ENCODE results near the gene HCRTR1.

HCRTR1 gene

DNA sequence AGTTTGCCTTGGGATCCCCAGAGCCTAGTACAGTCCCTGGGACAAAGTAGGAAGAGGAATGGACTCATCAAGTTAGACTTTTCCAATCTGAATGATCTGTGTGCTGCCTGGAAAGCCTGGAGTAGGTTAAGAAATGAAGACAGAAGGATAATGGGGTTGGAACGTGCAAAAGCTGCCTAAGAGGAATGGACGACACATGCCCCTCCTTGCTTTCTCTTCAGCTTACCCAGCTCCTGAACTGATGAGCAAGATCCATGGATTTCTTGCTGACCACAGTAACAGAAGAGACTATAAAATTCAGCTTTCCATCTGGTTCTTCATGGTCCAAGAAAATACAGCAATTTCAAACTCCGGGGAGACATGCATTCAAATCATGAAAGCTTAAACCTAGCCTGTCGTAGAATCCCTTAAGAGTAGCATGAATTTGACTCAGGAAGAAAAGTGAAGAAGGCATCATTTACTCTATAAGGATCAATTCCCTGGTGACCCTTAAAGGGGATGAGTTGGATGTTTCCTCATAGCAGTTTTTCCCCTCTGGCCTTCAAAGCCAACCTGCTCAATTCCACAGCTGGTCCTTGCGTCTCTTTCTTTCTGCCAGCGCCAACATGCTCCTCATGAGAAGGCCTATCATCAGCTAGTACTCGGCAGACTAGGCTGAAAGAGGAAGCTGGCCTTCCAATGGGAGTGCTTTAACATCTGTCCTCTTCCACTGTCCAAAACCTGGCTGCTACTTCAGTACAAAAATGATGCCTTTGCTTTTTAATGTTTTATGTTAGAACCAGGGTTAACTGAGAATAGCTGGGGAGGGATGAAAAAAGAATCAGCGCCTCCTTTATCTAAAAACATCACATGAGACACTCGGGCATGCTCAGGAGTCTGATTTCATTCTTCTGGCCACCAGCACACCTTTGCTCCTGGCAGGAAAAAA is 32.9 kb downstream of the HCRTR1 start:
- no peak for DNase-seq

DNA sequence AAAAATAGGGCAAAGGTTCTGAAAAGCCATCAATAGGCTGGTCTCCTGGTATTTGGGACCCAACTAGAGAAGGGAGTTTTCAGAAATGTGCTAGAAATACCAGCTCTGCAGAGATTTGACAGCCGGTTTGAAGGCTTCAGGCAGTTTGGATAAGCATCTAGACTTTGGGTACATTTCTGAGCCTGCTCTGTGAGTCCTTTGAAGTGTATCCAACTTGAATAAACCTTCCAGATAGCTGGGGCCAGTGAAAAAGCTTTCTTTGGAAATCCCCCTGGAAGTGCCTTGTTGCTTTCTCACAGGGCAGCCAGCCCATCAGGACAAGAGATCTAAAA is 33.6 kb downstream of the HCRTR1 start:
- DNase-seq = no peak

DNA sequence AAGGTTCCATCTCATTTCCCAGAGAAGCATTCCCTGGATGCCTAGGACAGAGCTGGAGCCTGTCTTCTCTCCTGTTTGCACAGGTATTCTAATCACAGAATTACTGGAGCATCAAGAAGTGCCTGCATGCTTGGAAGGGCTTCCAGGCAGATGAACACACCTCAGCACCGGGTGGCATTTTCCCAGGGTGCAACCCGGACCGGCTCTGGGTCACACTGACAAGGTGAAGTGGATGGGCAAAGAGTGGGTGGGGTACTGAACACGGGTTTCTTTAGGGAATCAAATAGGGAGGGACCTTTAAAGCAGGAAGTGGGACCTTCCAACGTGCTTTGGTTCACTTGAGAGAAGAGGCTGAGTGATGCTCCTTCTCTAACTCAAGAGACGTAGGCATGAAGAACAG is 34.3 kb downstream of the HCRTR1 start:
- DNase-seq = no peak

DNA sequence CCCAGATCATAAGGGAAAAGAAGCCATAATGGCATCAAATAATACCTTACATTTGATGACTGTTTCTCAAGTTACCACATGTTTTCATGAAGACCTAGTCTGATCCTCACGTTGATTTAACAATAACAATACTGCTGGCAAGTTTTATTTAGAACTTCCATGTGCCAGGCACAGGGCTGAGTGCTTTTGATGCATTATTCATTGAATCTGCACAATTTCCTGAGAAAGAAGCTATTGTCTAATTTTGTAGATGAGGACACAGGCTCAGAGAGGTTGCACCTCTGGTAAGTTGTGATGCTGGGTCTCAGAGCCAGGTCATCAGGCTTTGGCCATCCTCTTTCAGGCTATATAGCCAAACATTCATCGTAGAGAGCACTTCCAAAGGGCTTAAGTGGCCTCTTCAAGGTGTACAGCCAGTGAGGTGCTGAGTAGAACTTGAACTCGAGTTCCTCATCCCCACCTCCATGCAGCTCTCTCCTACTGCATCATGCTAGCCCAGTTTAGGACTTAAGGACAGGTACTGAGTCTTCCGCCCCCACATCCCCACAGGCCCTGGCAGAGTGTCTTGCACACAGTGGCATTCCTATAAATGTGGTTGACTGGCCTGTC is 35.5 kb downstream of the HCRTR1 start:
- no peak for DNase-seq

DNA sequence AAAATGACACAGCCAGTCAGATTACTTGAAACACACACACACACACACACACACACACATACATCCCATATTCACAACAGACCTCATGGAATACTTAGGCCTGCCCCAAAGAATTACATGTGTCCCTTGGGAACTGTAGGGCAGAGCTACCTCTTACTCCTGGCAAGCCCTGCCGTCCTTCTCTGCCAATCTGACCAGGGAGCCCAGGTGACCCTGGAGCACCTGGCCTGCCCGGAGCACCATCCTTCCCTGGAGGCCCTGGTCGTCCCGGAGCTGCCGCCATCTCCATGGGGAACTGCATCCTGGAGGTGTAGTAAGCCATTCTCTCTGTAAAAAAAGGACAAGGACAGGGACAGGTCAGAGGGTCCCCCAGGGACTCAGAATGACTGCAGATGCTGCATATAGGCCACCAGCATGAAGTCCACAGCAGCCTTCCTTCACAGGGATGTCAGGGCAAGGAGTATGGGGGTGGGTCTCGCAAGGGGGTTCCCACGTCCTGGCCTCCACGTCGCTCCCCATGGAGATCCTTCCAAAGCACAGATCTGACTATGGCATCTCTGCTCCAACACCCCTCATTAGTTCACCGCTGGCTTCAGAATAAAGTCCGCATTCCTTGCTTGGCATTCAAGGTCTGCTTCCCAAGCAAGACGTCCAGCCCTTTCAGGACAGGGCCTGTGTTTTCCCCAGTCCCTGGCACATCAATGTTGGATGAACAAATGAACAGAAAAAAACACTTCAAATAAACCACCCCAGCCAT is 36.4 kb downstream of the HCRTR1 start:
- no peak for DNase-seq

DNA sequence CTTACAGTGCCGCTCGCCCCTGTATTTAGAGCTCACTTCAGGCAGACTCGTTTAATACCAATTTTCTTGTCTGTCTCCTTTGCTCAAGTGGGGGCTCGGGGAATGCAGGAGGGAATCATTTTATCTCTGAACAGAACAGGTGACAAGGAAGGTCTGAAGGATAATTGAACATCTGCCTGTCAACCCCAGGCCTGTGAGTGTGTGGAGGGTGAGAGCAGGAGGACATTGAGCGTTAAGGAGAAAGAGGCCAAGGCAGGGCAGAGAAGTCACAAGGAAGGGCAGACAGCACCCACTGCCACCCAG is 36.9 kb downstream of the HCRTR1 start:
- no peak for DNase-seq

DNA sequence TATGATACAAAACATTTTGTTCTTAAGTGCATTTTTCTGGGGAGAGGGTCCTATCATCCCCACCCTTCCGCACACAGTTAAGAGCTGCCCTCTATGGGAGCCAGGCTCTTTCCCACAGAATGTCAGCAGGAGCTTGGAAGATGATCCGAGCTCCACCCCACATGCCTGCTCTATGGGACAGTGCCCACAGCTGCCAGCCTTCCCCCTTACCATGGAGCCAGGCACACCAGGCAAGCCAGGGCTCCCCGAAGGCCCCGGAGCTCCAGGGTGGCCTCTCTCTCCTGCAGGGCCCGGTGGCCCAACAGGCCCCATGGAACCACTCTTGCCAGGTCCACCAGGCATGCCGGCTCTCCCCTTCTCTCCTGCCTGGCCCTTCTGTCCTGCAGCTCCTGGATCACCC is 37.6 kb downstream of the HCRTR1 start:
- no peak for DNase-seq

DNA sequence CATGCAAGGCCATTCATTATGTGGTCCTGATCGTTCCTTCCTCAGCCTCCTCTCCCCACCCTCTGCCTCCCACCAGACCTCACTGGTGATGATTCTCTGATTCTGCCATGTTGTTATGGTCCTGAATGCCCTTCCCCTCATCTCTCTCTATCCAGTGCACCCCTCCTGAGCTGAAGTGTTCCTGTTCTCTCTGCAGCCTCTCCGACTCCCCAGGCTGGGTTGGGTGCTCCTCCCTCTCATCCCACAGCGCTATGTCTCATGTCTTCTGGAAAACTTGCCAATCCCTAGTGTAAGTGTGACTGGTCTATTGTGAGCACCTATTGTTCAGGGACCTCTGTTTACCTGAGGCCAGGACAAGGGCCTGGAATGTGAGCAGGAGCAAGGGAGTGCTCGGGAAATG is 38.3 kb downstream of the HCRTR1 start:
- no peak for DNase-seq

DNA sequence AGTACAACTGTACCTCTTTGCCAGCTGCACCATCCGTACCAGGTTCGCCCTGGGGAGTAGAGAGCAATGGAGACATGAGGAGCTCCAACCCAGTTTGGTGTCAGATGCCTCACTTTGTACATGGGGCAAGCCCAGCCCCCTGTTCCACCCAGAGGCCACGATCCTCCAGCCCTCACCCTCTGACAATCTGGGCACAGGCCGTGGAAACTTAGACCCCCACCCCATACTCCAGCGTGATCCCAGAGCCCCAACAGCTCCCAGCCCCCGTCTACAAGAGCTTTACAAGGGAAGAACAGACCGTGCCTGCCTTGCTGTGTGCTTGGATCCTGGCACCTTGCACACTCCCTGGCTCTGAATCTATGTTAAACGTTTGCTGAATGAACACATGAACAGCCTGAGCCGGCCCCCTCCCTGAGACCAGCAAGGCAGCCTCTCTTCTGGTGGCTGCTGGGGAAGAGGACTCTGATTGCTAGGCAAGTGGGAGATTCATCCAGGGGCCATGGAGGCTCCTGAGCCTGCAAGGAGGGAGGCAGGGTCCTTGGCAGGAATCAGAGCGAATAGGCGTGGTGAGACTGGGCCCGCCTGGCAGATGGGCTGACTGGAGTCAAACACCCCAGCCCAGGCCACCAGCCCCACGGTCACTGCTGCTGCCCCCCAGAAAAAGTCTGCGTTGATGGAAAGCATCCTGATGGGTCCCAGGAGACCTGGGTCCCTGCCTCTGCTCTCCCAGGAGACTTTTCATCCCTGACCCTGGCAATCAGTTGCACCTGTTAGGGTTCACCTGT is 39.7 kb downstream of the HCRTR1 start:
- no peak for DNase-seq

DNA sequence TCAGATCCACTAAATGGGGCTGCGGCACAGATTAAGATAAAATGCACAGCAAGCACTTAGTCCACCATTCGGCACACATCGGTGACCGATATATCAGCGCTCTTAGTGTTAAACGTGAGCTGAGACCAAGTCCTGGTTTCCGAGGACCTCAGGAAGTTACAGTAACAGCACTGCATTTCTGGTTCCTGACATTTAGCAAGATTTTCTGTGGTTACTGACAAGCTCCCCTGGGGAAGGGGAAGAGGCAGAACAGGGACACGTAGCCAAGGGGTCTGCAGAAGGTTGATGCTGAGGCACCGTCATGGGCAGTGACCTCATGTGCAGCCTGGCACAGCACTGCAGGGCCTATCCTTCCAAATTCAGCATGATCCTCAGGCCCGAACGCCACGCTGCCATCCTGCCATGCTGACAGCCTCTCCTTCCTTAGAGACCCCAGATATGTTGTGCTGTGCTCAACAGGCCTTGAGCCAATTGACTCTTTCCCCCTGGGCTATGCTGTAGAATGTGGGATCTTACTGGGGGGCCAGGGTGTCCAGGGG is 40.6 kb downstream of the HCRTR1 start:
- no peak for DNase-seq

DNA sequence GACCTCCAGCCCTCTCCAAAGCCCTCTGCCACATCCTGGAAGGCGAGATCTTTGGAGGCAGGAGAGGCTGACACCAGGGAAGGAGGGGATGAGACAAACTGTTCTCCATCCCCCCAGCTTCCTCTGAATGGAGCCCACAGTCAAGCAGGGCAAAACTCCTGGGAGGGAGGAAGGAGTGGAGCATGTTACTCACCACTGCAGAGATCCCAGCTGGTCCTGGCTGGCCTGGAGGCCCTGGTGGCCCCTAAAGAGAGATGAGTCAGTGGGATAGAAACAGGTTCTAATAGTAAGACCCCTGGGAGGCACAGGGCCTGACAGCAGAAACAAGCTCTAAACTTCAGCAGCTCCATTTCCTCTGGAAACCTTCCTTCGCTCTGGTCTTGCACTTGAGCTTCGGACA is 41.2 kb downstream of the HCRTR1 start:
- no peak for DNase-seq

DNA sequence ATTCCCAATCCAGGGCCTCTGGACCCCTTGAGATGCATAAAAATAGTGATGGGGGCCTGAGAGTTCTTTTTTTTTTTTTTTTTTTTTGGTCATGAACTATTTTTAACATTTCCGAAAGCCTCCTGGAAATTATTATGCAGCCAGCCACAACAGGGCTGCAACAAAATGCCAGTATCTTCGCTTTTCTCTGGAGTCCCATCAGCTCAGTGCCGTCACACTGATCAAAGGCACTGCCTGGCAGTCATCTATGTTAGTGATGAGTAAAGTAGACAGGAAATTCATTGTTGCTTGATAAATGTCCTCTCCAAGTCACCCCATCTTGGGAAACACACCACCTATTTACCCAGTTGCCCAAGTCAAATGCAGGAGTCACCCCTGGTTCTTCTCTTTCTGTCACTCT is 42.4 kb downstream of the HCRTR1 start:
- DNase-seq = no peak

DNA sequence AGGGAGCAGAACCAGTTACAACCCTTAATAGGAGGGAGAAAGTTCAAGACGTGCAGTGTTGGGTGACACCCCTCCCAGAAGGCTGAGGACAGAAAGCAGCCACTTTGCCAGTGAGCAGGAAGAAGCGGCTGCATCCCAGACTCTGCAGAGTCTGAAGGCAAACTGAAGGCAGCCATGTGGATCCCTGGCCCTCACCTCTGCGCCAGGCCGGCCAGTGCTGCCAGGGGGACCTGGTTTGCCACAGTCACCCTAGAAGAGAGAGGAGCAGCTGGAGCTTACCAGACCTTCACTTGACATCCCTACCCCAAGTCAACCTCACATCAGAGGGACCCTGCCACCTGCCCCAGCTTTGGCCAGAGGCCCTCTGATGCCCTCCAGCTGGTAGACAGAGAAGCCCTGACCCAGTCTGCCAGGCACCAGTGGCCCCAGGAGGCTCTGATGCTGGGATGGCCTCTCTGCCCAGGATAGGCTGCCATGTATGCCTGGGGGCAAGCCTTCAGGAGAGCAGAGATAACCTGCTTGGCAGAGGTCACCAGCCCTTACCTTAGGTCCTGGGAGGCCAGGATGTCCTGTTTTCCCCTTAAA is 43.5 kb downstream of the HCRTR1 start:
- DNase-seq = no peak

DNA sequence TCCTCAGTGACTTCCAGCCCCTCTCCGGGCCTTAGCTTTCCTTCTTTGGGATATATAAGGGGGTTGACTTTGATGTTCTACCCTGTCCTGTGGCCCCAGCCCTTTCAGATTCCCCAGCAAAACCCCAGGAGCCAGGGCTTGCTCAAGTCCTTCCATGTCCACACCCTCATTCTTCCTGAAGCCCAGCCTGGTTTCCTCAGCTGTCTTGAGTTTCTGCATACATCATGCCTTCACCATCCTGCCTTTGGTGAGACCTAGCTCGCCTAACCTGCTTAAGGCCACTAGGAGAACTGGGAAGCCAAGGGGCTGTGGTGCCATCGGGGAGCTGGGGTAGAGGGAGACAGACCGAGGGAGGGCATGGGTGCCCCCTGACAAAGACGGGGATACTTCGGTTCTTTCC is 44.4 kb downstream of the HCRTR1 start:
- no peak for DNase-seq

DNA sequence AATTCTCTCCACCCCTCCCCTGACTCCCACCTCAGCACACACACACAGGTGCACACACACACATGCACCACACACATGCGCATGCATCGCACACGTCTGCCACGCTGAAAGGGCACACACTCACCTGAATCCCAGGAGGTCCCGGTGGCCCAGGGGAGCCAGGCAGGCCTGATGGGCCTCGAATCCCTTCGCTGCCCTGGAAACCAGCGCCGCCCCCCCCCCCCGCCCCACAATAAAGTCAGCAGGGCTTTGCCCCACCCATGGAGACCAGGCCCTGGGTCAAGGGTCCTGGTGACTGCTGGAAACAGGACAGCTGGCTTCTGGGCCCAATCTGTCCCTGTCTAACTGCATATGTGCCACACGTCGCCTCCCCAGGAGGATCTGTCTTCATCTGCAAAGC is 45.0 kb downstream of the HCRTR1 start:
- no peak for DNase-seq

DNA sequence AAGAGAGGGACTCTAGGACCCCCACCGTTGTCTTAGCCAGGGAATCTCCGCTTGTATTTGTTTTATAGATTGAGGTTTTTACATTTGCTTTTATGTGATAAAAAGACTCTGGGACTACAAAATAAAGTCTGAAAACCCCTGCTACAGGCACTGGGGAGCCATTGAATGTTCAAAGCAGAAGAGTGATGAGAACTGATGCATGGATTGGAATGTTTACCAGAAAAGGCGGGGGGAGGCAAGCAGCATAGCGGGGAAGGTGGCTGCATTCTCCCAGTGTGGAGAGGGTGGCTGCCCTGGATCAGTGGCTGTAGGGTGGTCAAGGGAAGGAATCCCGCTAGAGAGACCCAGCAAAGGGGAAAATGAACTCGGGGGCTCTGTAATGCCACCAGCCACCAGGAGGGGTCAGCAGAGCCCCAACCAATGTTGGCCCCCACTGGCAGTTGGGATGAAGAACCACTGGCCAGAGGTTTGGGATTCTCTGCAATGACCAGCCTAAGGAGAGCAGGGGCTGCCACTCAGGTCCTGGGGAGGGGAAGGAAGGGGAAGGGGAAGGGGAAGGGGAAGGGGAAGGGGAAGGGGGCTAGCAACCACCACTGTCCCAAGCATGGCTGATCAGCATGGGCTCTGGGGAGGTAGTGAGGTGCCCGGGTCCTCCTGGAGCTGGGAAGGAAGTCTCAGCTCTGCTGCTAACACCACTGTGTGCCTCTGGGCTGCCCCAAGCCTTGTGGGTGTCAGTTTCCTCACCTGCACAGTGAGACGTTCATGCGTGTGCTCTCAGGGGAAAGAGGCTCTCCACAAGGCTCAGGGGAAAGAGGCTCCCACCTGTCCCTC is 46.3 kb downstream of the HCRTR1 start:
- peak; percentile 40 to 59 for DNase-seq

DNA sequence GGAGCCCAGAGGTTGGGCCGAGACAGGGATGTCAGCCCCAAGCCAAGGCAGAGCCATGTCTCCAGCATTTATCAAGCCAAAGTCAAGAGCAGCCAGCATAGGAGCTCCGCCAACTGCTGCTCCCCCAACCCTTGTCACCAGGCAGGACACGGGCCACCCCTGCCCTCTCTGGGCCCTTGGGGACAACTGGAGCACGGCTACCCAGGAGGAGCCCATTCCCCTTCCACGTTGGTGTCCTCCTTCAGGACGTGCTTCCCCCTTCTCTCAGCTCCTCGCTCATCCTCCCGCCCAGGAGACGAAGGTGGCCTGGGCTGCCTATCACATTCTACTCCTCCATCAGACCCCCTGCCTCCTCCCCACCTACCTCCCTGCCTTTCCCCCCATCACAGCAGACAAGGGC is 47.0 kb downstream of the HCRTR1 start:
- no peak for DNase-seq

DNA sequence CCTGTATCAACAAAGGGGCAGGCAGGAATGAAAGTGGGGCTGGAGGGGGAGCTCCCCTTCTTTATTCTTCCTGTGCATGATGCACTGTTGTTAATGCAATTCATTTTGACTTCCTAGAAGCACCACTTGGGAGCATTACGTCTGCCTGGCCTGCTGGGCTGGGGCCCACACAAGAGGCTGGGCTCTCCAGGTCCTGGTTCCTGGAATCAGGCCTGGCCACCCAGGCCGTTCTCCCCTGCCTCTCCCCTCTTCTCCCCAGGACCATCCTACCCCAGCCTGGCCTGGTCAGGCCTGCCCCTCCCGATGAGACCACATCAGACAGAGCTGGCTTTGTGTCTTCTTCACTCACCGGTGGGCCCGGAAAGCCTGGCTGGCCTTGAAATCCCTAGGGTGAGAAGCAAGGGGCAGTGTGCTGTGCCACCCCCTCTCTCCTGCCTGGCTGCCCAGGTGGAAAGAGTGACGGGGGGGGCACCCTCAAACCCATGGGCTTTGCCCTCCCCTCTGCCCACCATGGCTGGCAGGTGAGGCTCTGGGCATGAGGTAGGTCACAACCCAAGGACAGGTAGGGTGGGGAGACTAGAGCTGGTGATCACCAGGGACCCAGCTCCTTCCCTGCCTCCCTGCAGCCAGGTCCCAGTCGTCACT is 47.9 kb downstream of the HCRTR1 start:
- DNase-seq = no peak

DNA sequence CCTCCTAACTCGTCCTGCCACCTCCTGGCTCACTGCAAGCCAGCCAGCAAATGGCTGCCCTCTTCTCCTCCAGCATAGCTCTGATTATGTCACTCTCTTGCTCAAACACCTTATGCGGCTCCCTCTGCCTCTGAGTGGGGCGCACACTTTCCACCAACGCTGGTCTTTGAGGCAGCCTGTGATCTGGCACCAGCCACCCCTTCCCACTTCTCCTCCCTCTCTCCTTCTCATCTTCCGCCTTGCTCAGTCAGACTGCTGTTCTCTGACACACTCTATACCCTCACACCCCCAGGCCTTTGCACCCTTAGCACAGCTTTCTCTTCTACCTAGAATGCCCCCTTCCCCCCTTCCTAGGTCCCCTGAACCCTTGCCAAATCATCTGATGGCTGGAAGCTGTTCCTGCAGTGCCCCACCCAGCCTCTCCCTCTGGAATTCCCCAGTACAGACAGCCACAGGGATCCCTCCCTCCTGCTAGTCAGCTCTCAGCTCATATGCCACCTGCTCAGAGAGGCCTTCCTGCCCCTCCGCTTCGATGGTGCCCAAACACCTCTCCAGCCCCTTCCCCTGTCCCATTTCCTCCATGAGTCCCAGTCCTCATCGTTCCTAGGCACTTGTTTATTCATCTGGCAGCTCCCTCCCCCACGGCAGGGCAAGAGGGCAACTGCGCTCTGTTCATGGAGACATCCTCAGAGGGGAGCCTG is 48.9 kb downstream of the HCRTR1 start:
- DNase-seq = no peak

DNA sequence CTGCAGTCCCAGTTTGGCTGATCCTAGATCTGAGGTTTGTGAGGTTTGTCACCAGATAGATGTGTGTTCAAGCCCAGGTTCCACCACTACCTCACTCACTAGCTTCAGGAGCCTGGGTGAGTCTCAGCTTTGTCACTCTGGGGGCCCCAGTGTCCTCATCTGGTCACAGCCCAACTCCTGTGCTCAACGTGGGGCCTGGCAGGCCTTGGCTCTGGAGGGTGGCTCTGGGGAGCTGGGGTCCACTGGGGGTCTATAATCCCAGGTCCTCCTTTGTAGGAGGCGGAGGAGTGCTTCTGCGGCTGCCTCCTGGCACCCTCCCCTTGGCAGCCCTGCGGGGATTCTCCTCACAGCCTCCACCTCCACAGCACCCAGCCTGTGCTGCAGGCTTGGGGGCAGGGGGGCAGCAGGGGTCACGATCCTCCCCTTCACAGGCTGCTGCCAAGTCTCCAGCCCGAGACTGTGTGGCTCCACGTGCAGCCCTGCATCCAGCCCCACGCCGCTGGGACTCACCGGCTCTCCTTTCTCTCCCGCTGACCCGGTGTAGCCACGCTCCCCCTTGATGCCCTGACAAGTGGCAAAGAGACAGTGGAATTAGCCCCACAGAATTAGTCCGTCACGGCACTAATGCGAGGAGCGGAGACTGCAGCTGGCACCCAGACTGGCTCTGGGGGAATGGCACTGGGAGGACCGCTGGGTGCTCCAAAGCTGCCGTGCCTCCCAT is 49.7 kb downstream of the HCRTR1 start:
- DNase-seq = no peak
